HUES48 (cell line): ENCODE measurements around the gene ZNF579.
A peak's percentile ranks its signal among the peaks of the same experiment; 100 is the strongest.

Source experiments
- H3K27ac ChIP-seq: one replicate; pipeline ENCODE4 v1.7.0; 2013; ENCODE audit warnings: low read depth, low read length, inconsistent platforms
- H3K27me3 ChIP-seq: 2 replicates; pipeline ENCODE4 v1.6.1; 2013; ENCODE audit warnings: mild to moderate bottlenecking, low read length; ENCODE audit not compliant: control insufficient read depth, insufficient read depth
- H3K36me3 ChIP-seq: 2 replicates; pipeline ENCODE4 v1.6.1; 2013; ENCODE audit warnings: low read length; ENCODE audit not compliant: control insufficient read depth, insufficient read depth
- H3K4me1 ChIP-seq: 2 replicates; pipeline ENCODE4 v1.6.1; 2013; ENCODE audit warnings: mild to moderate bottlenecking, low read length; ENCODE audit not compliant: control insufficient read depth, insufficient read depth
- H3K4me3 ChIP-seq: 2 replicates; pipeline ENCODE4 v1.5.1; 2013; ENCODE audit warnings: mild to moderate bottlenecking, low read depth, low read length
- H3K9ac ChIP-seq: 2 replicates; pipeline ENCODE4 v1.6.1; 2013; ENCODE audit warnings: mild to moderate bottlenecking, low read depth, low read length, moderate library complexity
- H3K9me3 ChIP-seq: 2 replicates; pipeline ENCODE4 v1.6.1; 2013; ENCODE audit warnings: low read length; ENCODE audit not compliant: control insufficient read depth, insufficient read depth

Gene ZNF579

DNA sequence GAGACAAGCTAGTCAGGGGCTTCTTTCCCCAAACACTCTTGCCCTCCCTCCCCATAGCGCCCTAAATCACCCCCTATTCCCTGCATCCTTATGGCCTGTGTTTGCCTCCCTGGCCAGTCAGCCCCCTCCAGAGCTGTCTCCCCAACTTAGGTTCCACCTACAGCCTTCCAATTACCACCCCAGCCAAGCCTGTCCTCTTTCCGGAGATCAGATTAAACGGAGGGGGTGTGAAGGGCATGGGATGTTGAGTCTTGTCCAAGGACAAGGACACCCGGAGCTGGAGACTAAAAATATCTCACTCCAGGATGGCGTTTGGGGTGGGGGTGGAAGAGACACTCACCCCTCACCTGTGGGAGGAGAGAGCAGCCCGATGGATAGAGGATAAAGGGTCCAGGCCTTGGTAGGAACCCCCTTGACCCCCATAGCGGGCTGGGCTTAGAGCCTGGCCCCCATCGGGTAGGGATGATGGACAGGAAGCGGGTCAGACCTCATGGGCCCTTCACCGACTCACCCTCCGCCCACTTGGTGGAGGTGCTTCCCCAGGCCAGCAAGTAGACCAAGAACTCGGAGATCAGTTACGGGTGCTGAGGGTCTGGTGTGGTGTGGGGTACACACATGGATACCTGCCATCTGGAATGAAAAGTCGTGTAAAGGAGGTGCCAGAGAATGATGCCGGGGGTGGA lies 30.8 kb upstream of the ZNF579 start:
- Histone ChIP-seq H3K9me3 (no peaks in the 10 kb centered on the region), H3K27ac (no peak overlapping the region), H3K36me3 (peaks cover 26% of the 10 kb centered on the region), H3K9ac (no peak overlapping the region), H3K4me1 (peaks cover 6% of the 10 kb centered on the region), H3K27me3 (no peaks in the 10 kb centered on the region), H3K4me3 (no peak overlapping the region)

DNA sequence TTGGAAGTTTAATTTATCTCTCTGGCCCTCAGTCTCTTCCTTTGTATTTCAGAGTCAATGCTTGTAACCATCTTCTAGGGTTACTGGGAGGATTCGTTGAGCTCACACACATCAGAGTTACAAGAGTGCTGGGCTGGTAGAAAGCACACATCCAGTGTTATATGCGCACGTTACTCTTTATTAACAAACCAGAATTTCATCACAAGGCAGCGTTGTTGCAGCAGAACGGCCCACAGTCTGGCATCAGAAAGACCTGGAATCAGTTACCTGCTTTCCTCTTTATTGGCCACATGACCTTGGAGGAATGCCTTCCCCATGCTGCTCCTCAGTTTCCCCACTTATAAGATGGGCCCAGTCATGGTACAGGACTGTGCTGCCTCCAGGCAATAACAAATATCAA lies 28.7 kb upstream of the ZNF579 start:
- Histone ChIP-seq H3K4me1 (peaks cover 7% of the 10 kb centered on the region), H3K9ac (no peak overlapping the region), H3K27ac (no peak overlapping the region), H3K36me3 (peaks cover 11% of the 10 kb centered on the region), H3K9me3 (no peaks in the 10 kb centered on the region), H3K27me3 (no peaks in the 10 kb centered on the region), H3K4me3 (no peak overlapping the region)

DNA sequence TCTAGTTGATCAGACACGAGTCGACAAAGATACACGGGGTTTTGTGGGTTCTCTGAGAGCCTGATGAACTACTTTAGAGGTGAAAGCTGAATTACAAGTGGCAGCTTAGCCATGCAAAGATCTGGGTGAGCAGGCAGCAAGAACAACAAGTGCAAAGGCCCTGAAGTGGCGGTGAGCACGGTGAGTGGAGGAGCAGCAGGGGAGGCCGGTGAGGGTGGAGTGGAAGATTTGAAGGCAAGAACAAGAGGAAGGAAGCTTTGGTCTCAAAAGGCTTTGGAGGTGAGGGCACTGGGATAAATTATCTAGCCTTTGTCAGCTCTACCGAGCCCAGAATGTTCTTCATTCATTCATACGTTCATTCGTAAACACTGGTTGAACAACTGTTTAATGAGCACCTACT lies 26.2 kb upstream of the ZNF579 start:
- Histone ChIP-seq H3K4me1 (peaks cover 7% of the 10 kb centered on the region), H3K9me3 (no peaks in the 10 kb centered on the region), H3K27me3 (no peaks in the 10 kb centered on the region), H3K36me3 (peaks cover 11% of the 10 kb centered on the region), H3K9ac (no peak overlapping the region), H3K4me3 (peak overlapping the region; percentile 82), H3K27ac (peak overlapping the region; percentile 95)

- H3K27me3 ChIP-seq, result no peaks in the 10 kb centered on the region
- peak overlapping the region; percentile 82 for H3K4me3 ChIP-seq
- H3K27ac ChIP-seq, result peak overlapping the region; percentile 95
- no peak overlapping the region for H3K9ac ChIP-seq
- peaks cover 11% of the 10 kb centered on the region for H3K36me3 ChIP-seq
- H3K4me1 ChIP-seq, result peaks cover 7% of the 10 kb centered on the region
- H3K9me3 ChIP-seq, result no peaks in the 10 kb centered on the region
These were observed 25.8 kb upstream of the ZNF579 start for GRCh38 chr19:55606471-55606787.

- H3K36me3 ChIP-seq, result peaks cover 11% of the 10 kb centered on the region
- peak within 1 kb of the TSS; percentile 95 for H3K27ac ChIP-seq
- no peaks in the 10 kb centered on the region for H3K9me3 ChIP-seq
- peaks cover 11% of the 10 kb centered on the region for H3K4me1 ChIP-seq
- H3K9ac ChIP-seq, result peak within 1 kb of the TSS; percentile 60
- no peaks in the 10 kb centered on the region for H3K27me3 ChIP-seq
- H3K4me3 ChIP-seq, result peak within 1 kb of the TSS; percentile 82
These were observed 25.2 kb upstream of the ZNF579 start, which contains the start of gene ZNF865 for GRCh38 chr19:55605637-55606470. TSS of gene ZNF865 (plus strand) at chr19:55605647. CDS start at chr19:55613619, 7,972 bp downstream.

- H3K9ac ChIP-seq, result peak overlapping the region; percentile 43; the same call in 1 of the 2 replicates
- H3K27me3 ChIP-seq, result no peaks in the 10 kb centered on the region
- peaks cover 11% of the 10 kb centered on the region for H3K36me3 ChIP-seq
- H3K4me3 ChIP-seq, result peak overlapping the region; percentile 65
- H3K4me1 ChIP-seq, result peaks cover 13% of the 10 kb centered on the region
- H3K27ac ChIP-seq, result peak overlapping the region; percentile 95
- no peaks in the 10 kb centered on the region for H3K9me3 ChIP-seq
These were observed 24.6 kb upstream of the ZNF579 start for GRCh38 chr19:55605207-55605636.

- Histone ChIP-seq H3K27me3 (no peaks in the 10 kb centered on the region), H3K27ac (peak overlapping the region; percentile 95), H3K4me3 (no peak overlapping the region), H3K36me3 (peaks cover 7% of the 10 kb centered on the region), H3K9ac (no peak overlapping the region), H3K9me3 (no peaks in the 10 kb centered on the region), H3K4me1 (peaks cover 13% of the 10 kb centered on the region)
These were observed 23.1 kb upstream of the ZNF579 start for GRCh38 chr19:55603581-55604292.

- Histone ChIP-seq H3K27me3 (no peaks in the 10 kb centered on the region), H3K4me3 (no peak overlapping the region), H3K9ac (no peak overlapping the region), H3K27ac (no peak overlapping the region), H3K36me3 (peaks cover 7% of the 10 kb centered on the region), H3K9me3 (no peaks in the 10 kb centered on the region), H3K4me1 (peaks cover 19% of the 10 kb centered on the region)
These were observed 22.5 kb upstream of the ZNF579 start for GRCh38 chr19:55603115-55603514.

DNA sequence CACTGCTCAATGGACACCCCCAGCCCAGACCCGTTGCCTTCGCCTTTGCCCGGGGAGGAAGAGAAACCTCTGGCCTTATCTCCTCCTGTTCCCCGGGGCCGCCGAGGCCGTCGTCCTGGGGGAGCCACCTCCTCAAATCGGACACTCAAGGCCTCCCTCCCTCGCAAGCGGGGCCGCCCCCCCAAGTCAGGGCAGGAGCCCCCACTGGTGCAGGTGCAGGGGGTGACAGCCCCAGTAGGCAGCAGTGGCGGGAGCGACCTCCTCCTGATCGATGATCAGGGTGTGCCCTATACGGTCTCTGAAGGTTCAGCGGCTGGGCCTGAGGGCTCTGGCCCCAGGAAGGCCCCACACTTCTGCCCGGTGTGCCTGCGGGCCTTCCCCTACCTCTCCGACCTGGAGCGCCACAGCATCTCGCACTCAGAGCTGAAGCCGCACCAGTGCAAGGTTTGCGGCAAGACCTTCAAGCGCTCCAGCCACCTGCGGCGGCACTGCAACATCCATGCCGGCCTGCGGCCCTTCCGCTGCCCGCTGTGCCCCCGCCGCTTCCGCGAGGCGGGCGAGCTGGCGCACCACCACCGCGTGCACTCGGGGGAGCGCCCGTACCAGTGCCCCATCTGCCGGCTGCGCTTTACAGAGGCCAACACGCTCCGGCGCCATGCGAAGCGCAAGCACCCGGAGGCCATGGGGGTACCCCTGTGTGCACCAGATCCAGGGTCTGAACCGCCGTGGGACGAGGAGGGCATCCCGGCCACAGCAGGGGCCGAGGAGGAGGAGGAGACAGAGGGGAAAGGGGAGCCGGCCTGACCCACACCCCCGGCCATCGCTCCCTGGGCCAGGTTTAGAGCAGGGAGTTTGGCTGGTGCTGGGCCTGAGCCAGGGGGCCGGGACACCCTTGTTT lies 21.7 kb upstream of the ZNF579 start:
- H3K27ac ChIP-seq, result no peak overlapping the region

DNA sequence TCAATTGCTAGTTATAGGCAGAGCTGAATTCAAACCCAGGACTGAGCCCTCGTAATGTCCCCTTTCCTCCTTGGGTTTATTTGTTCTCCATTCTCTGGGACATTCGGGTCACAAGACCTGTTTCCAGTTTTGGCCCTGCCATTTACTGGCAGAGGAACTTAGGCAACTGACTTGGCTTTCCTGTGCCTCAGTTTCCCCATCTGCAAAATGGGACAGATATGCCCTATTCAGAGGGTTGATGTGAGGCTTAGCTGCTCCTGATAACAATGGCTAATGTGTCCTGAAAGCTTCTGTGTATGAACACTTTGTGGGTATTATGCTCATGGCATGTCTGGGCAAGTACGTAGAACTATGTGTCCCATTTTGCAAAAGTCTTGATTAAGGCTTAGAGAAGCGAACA lies 20.4 kb upstream of the ZNF579 start:
- no peaks in the 10 kb centered on the region for H3K27me3 ChIP-seq
- no peaks in the 10 kb centered on the region for H3K9me3 ChIP-seq
- H3K4me1 ChIP-seq, result peaks cover 13% of the 10 kb centered on the region
- H3K9ac ChIP-seq, result no peak overlapping the region
- peaks cover 10% of the 10 kb centered on the region for H3K36me3 ChIP-seq
- no peak overlapping the region for H3K27ac ChIP-seq
- peak overlapping the region; percentile 91 for H3K4me3 ChIP-seq

More for the DNA sequence above, 21.7 kb upstream of the ZNF579 start:
- H3K36me3 ChIP-seq, result peaks cover 7% of the 10 kb centered on the region
- H3K9ac ChIP-seq, result no peak overlapping the region
- H3K27me3 ChIP-seq, result no peaks in the 10 kb centered on the region
- H3K4me3 ChIP-seq, result no peak overlapping the region
- H3K4me1 ChIP-seq, result peaks cover 21% of the 10 kb centered on the region
- no peaks in the 10 kb centered on the region for H3K9me3 ChIP-seq
